IMR-90 (cell line): ENCODE data around the gene CD86. TPM values are rescaled to one million over a fixed set of nuclear protein-coding genes. Genes with fewer than 3 reads are reported as not detected.

Experiments used
- ATAC-seq: fragments of 200-7000 bp; cut with Tn5 transposase; 2 replicates; pipeline ENCODE4 v1.9.1; 2020; ENCODE audit warnings: low read depth, mild to moderate bottlenecking, moderate library complexity
- BruUV-seq: library from RNA; stranded (reverse); fragments of 400-500 nt; replicated peaks from 2 replicates; lab custom pipeline; 2021; lab: Mats Ljungman, UMichigan
- CTCF ChIA-PET: fragments of 300-600 bp; formaldehyde crosslinking; extraction: SDS; loops from one replicate; lab custom pipeline; 2021; ENCODE audit warnings: antibody characterized with exemption; lab: Yijun Ruan, JAX
- POLR2A ChIA-PET: fragments of 300-600 bp; sonication (Branson Sonifier 250); formaldehyde crosslinking; loops from one replicate; lab custom pipeline; 2022; ENCODE audit warnings: antibody characterized with exemption; ENCODE audit not compliant: unreplicated experiment; lab: Charles Lee
- DNase-seq: peaks from one replicate; pipeline ENCODE4 v3.0.0; 2013
- H2AFZ ChIP-seq: replicated peaks from 2 replicates; pipeline ENCODE3; 2013; ENCODE audit warnings: low read length, mild to moderate bottlenecking; ENCODE audit not compliant: poor library complexity
- H2AK5ac ChIP-seq: 2 replicates; pipeline ENCODE4 v1.6.1; 2013; ENCODE audit warnings: low read depth, low read length, inconsistent platforms
- H2AK9ac ChIP-seq: replicated peaks from 2 replicates; pipeline ENCODE3; 2013; ENCODE audit warnings: mild to moderate bottlenecking, low read depth, low read length, moderate library complexity; ENCODE audit not compliant: poor library complexity
- H2BK120ac ChIP-seq: 2 replicates; pipeline ENCODE4 v1.6.1; 2013; ENCODE audit warnings: low read depth, low read length, inconsistent platforms
- H2BK15ac ChIP-seq: 3 replicates; pipeline ENCODE4 v1.6.1; 2013; ENCODE audit warnings: low read depth, low read length, inconsistent platforms
- H2BK20ac ChIP-seq: 2 replicates; pipeline ENCODE4 v1.6.1; 2013; ENCODE audit warnings: low read depth, mild to moderate bottlenecking, inconsistent platforms, low read length, moderate library complexity
- H2BK5ac ChIP-seq: 2 replicates; pipeline ENCODE4 v1.6.1; 2013; ENCODE audit warnings: mild to moderate bottlenecking, low read depth, low read length, inconsistent platforms; ENCODE audit not compliant: poor library complexity, severe bottlenecking
- H3K14ac ChIP-seq: replicated peaks from 2 replicates; pipeline ENCODE4 v1.6.1; 2013; ENCODE audit warnings: low read depth, low read length, inconsistent platforms
- H3K18ac ChIP-seq: 2 replicates; pipeline ENCODE4 v1.6.1; 2013; ENCODE audit warnings: low read depth, low read length, control low read depth
- H3K23ac ChIP-seq: 2 replicates; pipeline ENCODE4 v1.6.1; 2013; ENCODE audit warnings: low read depth, low read length, inconsistent platforms
- H3K27ac ChIP-seq: 2 replicates; pipeline ENCODE4 v1.5.1; 2013; ENCODE audit warnings: mild to moderate bottlenecking, control low read depth, low read length; ENCODE audit not compliant: insufficient read depth
- H3K27me3 ChIP-seq: 2 replicates; pipeline ENCODE4 v1.6.1; 2013; ENCODE audit warnings: low read length; ENCODE audit not compliant: control insufficient read depth, insufficient read depth
- H3K36me3 ChIP-seq: 2 replicates; pipeline ENCODE4 v1.6.1; 2013; ENCODE audit warnings: low read length, mixed read lengths; ENCODE audit not compliant: control insufficient read depth, insufficient read depth
- H3K4ac ChIP-seq: 2 replicates; pipeline ENCODE4 v1.6.1; 2013; ENCODE audit warnings: low read depth, low read length, inconsistent platforms
- H3K4me1 ChIP-seq: 2 replicates; pipeline ENCODE4 v1.6.1; 2013; ENCODE audit warnings: low read length, mixed read lengths; ENCODE audit not compliant: control insufficient read depth, insufficient read depth
- H3K4me2 ChIP-seq: 2 replicates; pipeline ENCODE4 v1.6.1; 2013; ENCODE audit warnings: low read depth, mild to moderate bottlenecking, control low read depth, low read length, moderate library complexity
- H3K4me3 ChIP-seq: 2 replicates; pipeline ENCODE4 v1.5.1; 2013; ENCODE audit warnings: low read depth, mild to moderate bottlenecking, control low read depth, low read length, moderate library complexity; ENCODE audit not compliant: insufficient read depth
- H3K56ac ChIP-seq: 2 replicates; pipeline ENCODE4 v1.6.1; 2013; ENCODE audit warnings: low read length, inconsistent platforms; ENCODE audit not compliant: insufficient read depth; ENCODE audit errors: extremely low read depth
- H3K79me1 ChIP-seq, 2 experiments: 2 replicates each; pipeline ENCODE4 v1.6.1; 2013; ENCODE audit warnings: low read length in 2 of 2, inconsistent platforms in 1 of 2, low read depth in 1 of 2
- H3K9ac ChIP-seq: 2 replicates; pipeline ENCODE4 v1.6.1; 2013; ENCODE audit warnings: low read depth, low read length, control low read depth
- H3K9me1 ChIP-seq: 2 replicates; pipeline ENCODE4 v1.6.1; 2013; ENCODE audit warnings: low read length, inconsistent platforms; ENCODE audit not compliant: insufficient read depth
- H3K9me3 ChIP-seq: 2 replicates; pipeline ENCODE4 v1.6.1; 2013; ENCODE audit warnings: low read length; ENCODE audit not compliant: control insufficient read depth, insufficient read depth
- H4K20me1 ChIP-seq: 2 replicates; pipeline ENCODE4 v1.6.1; 2013; ENCODE audit warnings: low read length, inconsistent platforms; ENCODE audit not compliant: insufficient read depth
- H4K5ac ChIP-seq: 2 replicates; pipeline ENCODE4 v1.6.1; 2013; ENCODE audit warnings: mild to moderate bottlenecking, low read depth, low read length, control low read depth
- H4K8ac ChIP-seq, 2 experiments: 2 replicates each; pipeline ENCODE4 v1.6.1; 2013; ENCODE audit warnings: low read depth in 2 of 2, low read length in 2 of 2, control low read depth in 1 of 2, inconsistent platforms in 1 of 2
- H4K91ac ChIP-seq: 2 replicates; pipeline ENCODE4 v1.6.1; 2013; ENCODE audit warnings: low read depth, low read length, inconsistent platforms; ENCODE audit not compliant: insufficient read depth
- CHD1 ChIP-seq: IDR thresholded peaks from 2 replicates; pipeline ENCODE4 v1.6.1; 2012; ENCODE audit warnings: low read depth, low read length, improper control_type of control experiment
- MAZ ChIP-seq: IDR thresholded peaks from 2 replicates; pipeline ENCODE4 v1.6.1; 2012; ENCODE audit warnings: low read depth, mild to moderate bottlenecking, low read length, improper control_type of control experiment, moderate library complexity, borderline replicate concordance
- MXI1 ChIP-seq: IDR thresholded peaks from 2 replicates; pipeline ENCODE4 v1.6.1; 2012; ENCODE audit warnings: low read depth, mild to moderate bottlenecking, low read length, moderate library complexity, borderline replicate concordance
- NFE2L2 ChIP-seq: fragments of 150-350 bp; IDR thresholded peaks from 2 replicates; pipeline ENCODE4 v1.6.1; 2016; ENCODE audit warnings: low read depth, mild to moderate bottlenecking, low read length
- RFX5 ChIP-seq: IDR thresholded peaks from 2 replicates; pipeline ENCODE4 v1.8.0; 2012; ENCODE audit warnings: low read depth, mild to moderate bottlenecking, low read length, moderate library complexity
- SMC3 ChIP-seq: fragments of 150-350 bp; IDR thresholded peaks from 2 replicates; pipeline ENCODE4 v1.6.1; 2016; ENCODE audit warnings: low read depth, mild to moderate bottlenecking, antibody characterized with exemption, low read length, moderate library complexity
- WGBS, 2 experiments: methylation state at CpG; one replicate each; pipeline versions ENCODE4 v1.1.5 to v1.1.7; 2013; ENCODE audit warnings: missing lambda C conversion rate in 2 of 2; ENCODE audit not compliant: insufficient read length in 1 of 2; ENCODE audit errors: extremely low coverage in 2 of 2; 5-methylcytosine and 5-hydroxymethylcytosine counted together
- dilution Hi-C: fragments of 300-500 bp; cut with HindIII; formaldehyde crosslinking; loops from one replicate; pipeline ENCODE4 v1.14.3; 2018; ENCODE audit warnings: low sequenced_read_pairs; ENCODE audit not compliant: unreplicated experiment
- in situ Hi-C: fragments of 300-500 bp; cut with MboI; formaldehyde crosslinking; loops from 3 replicates; pipeline ENCODE4 v1.14.3; 2019; ENCODE audit warnings: low sequenced_read_pairs, inconsistent platforms, mixed read lengths
- intact Hi-C: fragments of 100-400 bp; cut with micrococcal nuclease; formaldehyde crosslinking; loops from 2 replicates; pipeline ENCODE4 v1.10.0; 2022
- polyA plus RNA-seq, 3 experiments: library from polyadenylated mRNA; depleted of rRNA; stranded (reverse); fragments of >200 nt; gene quantifications; 2 replicates each; pipeline ENCODE4 v1.2.3, GENCODE V29; 2012; ENCODE audit warnings: low replicate concordance in 1 of 3
- total RNA-seq: library from RNA; depleted of rRNA; stranded (reverse); fragments of >200 nt; gene quantifications from 2 replicates; pipeline ENCODE4 v1.2.3, GENCODE V29; 2012
- TF ChIP-seq, protein P1 (sequence below): fragments of 150-350 bp; IDR thresholded peaks from 2 replicates; pipeline ENCODE4 v1.6.1; 2017; ENCODE audit warnings: mild to moderate bottlenecking, antibody characterized with exemption, low read length, low read depth
- TF ChIP-seq, protein P2 (sequence below): conservative IDR thresholded peaks from 2 replicates; pipeline ENCODE4 v1.5.1; 2012; ENCODE audit warnings: mild to moderate bottlenecking, low read depth, low read length, improper control_type of control experiment
- TF ChIP-seq, protein P3 (sequence below): fragments of 150-350 bp; IDR thresholded peaks from 2 replicates; pipeline ENCODE4 v1.6.1; 2016; ENCODE audit warnings: low read depth, mild to moderate bottlenecking, low read length, moderate library complexity, borderline replicate concordance

Gene CD86
- total and polyA plus RNA-seq, 2 of the 4 experiments (the other 2 are of a cell fraction): not detected

DNA sequence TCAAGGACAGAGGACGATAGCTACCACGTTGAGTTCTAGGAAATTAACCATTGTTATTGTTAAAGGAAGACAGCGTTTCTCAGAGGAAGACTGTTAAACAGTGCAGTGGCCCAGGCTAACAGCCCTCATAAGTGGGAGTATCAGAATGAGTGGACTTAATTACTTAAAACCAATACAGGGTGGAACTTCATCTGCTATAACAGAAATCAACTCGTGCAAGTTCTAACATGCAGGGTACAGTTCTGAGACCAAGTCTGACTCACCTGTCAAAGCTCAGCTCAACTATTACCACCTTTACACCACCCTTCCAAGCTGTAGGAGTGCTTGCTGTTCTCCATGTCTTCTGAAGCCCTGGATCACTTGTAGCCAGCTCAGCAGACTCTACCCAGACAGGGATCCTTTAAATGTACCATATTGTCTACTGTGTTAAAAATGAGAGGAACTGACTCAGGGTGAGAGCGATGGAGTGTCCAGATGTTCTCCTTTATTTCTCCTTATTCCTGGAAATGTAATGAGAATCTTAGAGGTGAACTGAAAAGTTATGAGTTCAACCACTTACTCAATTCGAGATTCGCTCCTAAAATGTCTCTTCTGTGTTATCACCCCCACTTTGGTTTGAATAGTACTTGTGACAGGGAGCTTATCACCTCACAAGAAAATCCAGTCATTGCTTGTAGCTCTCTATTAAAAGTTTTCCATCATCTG is 26.5 kb downstream of the CD86 start:
- Histone ChIP-seq H3K56ac (no peak overlapping the region), H3K79me1 (no peaks in the 10 kb centered on the region), H2BK120ac (no peak overlapping the region), H3K4ac (no peak overlapping the region), H3K14ac (no peak overlapping the region), H3K23ac (no peak overlapping the region), H2AK5ac (no peak overlapping the region), H4K8ac (no peak overlapping the region), H2AFZ (no peak overlapping the region), H3K9me1 (no peaks in the 10 kb centered on the region), H3K9ac (no peak overlapping the region), H3K27me3 (peaks cover 7% of the 10 kb centered on the region), H2BK15ac (no peak overlapping the region), H3K9me3 (no peaks in the 10 kb centered on the region), H2BK5ac (no peak overlapping the region), H3K4me2 (no peak overlapping the region), H3K18ac (no peak overlapping the region), H3K4me3 (no peak overlapping the region), H2AK9ac (no peak overlapping the region), H2BK20ac (no peak overlapping the region), H4K20me1 (no peaks in the 10 kb centered on the region), H3K36me3 (no peaks in the 10 kb centered on the region), H3K27ac (no peak overlapping the region), H4K5ac (no peak overlapping the region), H4K91ac (no peak overlapping the region), H3K4me1 (no peaks in the 10 kb centered on the region)
- in situ Hi-C loops (no loop called here), dilution Hi-C loops (no loop called here), intact Hi-C loops (no loop called here)
- DNase-seq: no peak
- no CpG with 5 or more reads among the region's 7 CpGs for WGBS, 2 experiments
- no peak for ATAC-seq
- TF ChIP-seq, protein P1, sequence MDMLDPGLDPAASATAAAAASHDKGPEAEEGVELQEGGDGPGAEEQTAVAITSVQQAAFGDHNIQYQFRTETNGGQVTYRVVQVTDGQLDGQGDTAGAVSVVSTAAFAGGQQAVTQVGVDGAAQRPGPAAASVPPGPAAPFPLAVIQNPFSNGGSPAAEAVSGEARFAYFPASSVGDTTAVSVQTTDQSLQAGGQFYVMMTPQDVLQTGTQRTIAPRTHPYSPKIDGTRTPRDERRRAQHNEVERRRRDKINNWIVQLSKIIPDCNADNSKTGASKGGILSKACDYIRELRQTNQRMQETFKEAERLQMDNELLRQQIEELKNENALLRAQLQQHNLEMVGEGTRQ: no peak
- TF ChIP-seq SMC3: no peak
- TF ChIP-seq, protein P2, sequence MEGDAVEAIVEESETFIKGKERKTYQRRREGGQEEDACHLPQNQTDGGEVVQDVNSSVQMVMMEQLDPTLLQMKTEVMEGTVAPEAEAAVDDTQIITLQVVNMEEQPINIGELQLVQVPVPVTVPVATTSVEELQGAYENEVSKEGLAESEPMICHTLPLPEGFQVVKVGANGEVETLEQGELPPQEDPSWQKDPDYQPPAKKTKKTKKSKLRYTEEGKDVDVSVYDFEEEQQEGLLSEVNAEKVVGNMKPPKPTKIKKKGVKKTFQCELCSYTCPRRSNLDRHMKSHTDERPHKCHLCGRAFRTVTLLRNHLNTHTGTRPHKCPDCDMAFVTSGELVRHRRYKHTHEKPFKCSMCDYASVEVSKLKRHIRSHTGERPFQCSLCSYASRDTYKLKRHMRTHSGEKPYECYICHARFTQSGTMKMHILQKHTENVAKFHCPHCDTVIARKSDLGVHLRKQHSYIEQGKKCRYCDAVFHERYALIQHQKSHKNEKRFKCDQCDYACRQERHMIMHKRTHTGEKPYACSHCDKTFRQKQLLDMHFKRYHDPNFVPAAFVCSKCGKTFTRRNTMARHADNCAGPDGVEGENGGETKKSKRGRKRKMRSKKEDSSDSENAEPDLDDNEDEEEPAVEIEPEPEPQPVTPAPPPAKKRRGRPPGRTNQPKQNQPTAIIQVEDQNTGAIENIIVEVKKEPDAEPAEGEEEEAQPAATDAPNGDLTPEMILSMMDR: no peak
- TF ChIP-seq MAZ: no peak
- no peak for TF ChIP-seq MXI1
- TF ChIP-seq, protein P3, sequence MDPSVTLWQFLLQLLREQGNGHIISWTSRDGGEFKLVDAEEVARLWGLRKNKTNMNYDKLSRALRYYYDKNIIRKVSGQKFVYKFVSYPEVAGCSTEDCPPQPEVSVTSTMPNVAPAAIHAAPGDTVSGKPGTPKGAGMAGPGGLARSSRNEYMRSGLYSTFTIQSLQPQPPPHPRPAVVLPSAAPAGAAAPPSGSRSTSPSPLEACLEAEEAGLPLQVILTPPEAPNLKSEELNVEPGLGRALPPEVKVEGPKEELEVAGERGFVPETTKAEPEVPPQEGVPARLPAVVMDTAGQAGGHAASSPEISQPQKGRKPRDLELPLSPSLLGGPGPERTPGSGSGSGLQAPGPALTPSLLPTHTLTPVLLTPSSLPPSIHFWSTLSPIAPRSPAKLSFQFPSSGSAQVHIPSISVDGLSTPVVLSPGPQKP: no peak
- TF ChIP-seq RFX5: no peak
- TF ChIP-seq CHD1: no peak
- no peak for TF ChIP-seq NFE2L2
- BruUV-seq: no TSS peak
- ChIA-PET POLR2A (no interaction called here), CTCF (no interaction called here)
